ENCODE results near the gene CLIP1. TPM values are rescaled to one million over a fixed set of nuclear protein-coding genes. Genes with fewer than 3 reads are reported as not detected.
A peak's percentile ranks its signal among the peaks of the same experiment; 100 is the strongest.

Gene CLIP1
- total RNA-seq, 2 donors from 2014 or later: 72.4 to 81.1 TPM

GRCh38 chr12:122323311-122324019, 99.0 kb downstream of the CLIP1 start:
- H3K9me3 ChIP-seq (ENCODE audit: control insufficient read depth, low read length, poor library complexity, severe bottlenecking): no peaks in the 10 kb centered on the region
- Mint-ChIP-seq H3K27me3 (no peaks in the 10 kb centered on the region), H3K4me3 (no peak overlapping the region), H3K4me1 (peaks cover 16% of the 10 kb centered on the region), H3K27ac (no peak overlapping the region), H3K36me3 (ENCODE audit: low read depth) (peaks cover 15% of the 10 kb centered on the region)
- no peak for DNase-seq
- ATAC-seq: no peak

DNA sequence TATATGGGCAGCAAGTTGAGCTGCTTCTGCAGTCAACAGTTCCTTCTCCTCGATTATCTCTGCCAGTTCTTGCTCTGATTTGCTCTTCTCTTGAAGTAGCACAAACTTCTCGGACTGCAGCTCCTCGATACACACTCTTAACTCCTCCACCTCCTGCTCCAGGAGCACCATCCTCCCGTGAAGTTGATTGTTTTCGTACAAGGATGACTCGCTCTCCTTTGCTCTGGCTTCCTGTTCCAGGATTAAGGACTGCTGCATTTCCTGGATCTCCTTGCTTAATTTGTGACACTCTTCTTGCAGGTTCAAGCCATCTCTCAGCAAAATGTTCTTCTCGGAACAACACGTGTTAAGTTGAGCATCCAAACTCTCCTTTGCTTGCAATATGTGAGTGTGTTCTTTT, 100.0 kb downstream of the CLIP1 start:
- H3K27me3 Mint-ChIP-seq: no peaks in the 10 kb centered on the region
- H3K36me3 Mint-ChIP-seq (ENCODE audit: low read depth): peaks cover 10% of the 10 kb centered on the region
- no peak overlapping the region for H3K4me3 Mint-ChIP-seq
- DNase-seq (no peak), ATAC-seq (no peak)
- peak overlapping the region; percentile 60 for H3K27ac Mint-ChIP-seq
- H3K4me1 Mint-ChIP-seq: peaks cover 9% of the 10 kb centered on the region
- no peaks in the 10 kb centered on the region for H3K9me3 ChIP-seq (ENCODE audit: control insufficient read depth, low read length, poor library complexity, severe bottlenecking)

- ATAC-seq (no peak), DNase-seq (no peak)
- Mint-ChIP-seq H3K36me3 (ENCODE audit: low read depth) (peaks cover 16% of the 10 kb centered on the region), H3K27ac (no peak overlapping the region), H3K4me3 (no peak overlapping the region), H3K27me3 (no peaks in the 10 kb centered on the region), H3K4me1 (no peaks in the 10 kb centered on the region)
- H3K9me3 ChIP-seq (ENCODE audit: control insufficient read depth, low read length, poor library complexity, severe bottlenecking): no peaks in the 10 kb centered on the region
Measured at GRCh38 chr12:122318607-122319605, 103.6 kb downstream of the CLIP1 start.

GRCh38 chr12:122312926-122313325, 109.5 kb downstream of the CLIP1 start:
- H3K36me3 Mint-ChIP-seq (ENCODE audit: low read depth): peaks cover 10% of the 10 kb centered on the region
- no peaks in the 10 kb centered on the region for H3K9me3 ChIP-seq (ENCODE audit: control insufficient read depth, low read length, poor library complexity, severe bottlenecking)
- ATAC-seq (no peak), DNase-seq (no peak)
- H3K27ac Mint-ChIP-seq: peak overlapping the region; percentile 66
- H3K4me3 Mint-ChIP-seq: no peak overlapping the region
- H3K4me1 Mint-ChIP-seq: no peaks in the 10 kb centered on the region
- H3K27me3 Mint-ChIP-seq: no peaks in the 10 kb centered on the region

GRCh38 chr12:122311696-122312095, 110.8 kb downstream of the CLIP1 start:
- Mint-ChIP-seq H3K27me3 (no peaks in the 10 kb centered on the region), H3K4me3 (no peak overlapping the region), H3K36me3 (ENCODE audit: low read depth) (peaks cover 9% of the 10 kb centered on the region), H3K4me1 (no peaks in the 10 kb centered on the region), H3K27ac (no peak overlapping the region)
- DNase-seq: no peak
- ATAC-seq: no peak
- H3K9me3 ChIP-seq (ENCODE audit: control insufficient read depth, low read length, poor library complexity, severe bottlenecking): no peaks in the 10 kb centered on the region

GRCh38 chr12:122310626-122311333, 111.7 kb downstream of the CLIP1 start:
- H3K4me1 Mint-ChIP-seq: peaks cover 2% of the 10 kb centered on the region
- ATAC-seq: no peak
- peaks cover 7% of the 10 kb centered on the region for H3K36me3 Mint-ChIP-seq (ENCODE audit: low read depth)
- H3K9me3 ChIP-seq (ENCODE audit: control insufficient read depth, low read length, poor library complexity, severe bottlenecking): no peaks in the 10 kb centered on the region
- no peak overlapping the region for H3K27ac Mint-ChIP-seq
- no peak for DNase-seq
- no peak overlapping the region for H3K4me3 Mint-ChIP-seq
- no peaks in the 10 kb centered on the region for H3K27me3 Mint-ChIP-seq

- Mint-ChIP-seq H3K4me1 (peaks cover 2% of the 10 kb centered on the region), H3K27ac (no peak overlapping the region), H3K4me3 (no peak overlapping the region), H3K27me3 (no peaks in the 10 kb centered on the region), H3K36me3 (ENCODE audit: low read depth) (peaks cover 7% of the 10 kb centered on the region)
- no peaks in the 10 kb centered on the region for H3K9me3 ChIP-seq (ENCODE audit: control insufficient read depth, low read length, poor library complexity, severe bottlenecking)
- DNase-seq: no peak
- no peak for ATAC-seq
Measured at GRCh38 chr12:122309564-122310121, 112.8 kb downstream of the CLIP1 start.

DNA sequence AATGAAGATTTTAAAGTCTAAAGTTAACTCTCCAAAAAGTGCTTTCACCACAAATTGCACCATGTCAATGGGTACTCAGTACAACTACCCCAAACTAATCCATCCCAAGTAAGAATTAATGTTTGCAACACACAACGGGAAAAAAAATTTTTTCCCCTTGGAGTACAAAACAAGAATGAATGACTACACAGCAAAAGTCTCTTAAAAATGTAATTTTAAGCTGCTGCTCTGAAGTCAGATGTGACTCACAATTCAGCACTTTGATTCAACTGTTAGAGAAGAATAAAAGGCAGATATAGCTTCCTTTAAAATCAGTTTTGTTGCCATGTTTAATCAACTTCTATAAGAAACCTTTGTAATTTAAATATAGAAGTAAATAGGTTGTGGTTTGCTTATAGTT, 113.7 kb downstream of the CLIP1 start:
- Mint-ChIP-seq H3K4me3 (no peak overlapping the region), H3K27ac (no peak overlapping the region)
- no peak for ATAC-seq

GRCh38 chr12:122306407-122306806, 116.1 kb downstream of the CLIP1 start:
- H3K27me3 Mint-ChIP-seq: no peaks in the 10 kb centered on the region
- H3K4me1 Mint-ChIP-seq: peaks cover 2% of the 10 kb centered on the region
- no peak for DNase-seq
- no peak overlapping the region for H3K4me3 Mint-ChIP-seq
- no peaks in the 10 kb centered on the region for H3K9me3 ChIP-seq (ENCODE audit: control insufficient read depth, low read length, poor library complexity, severe bottlenecking)
- ATAC-seq: no peak
- no peak overlapping the region for H3K27ac Mint-ChIP-seq
- peaks cover 10% of the 10 kb centered on the region for H3K36me3 Mint-ChIP-seq (ENCODE audit: low read depth)

More for the DNA sequence above, 113.7 kb downstream of the CLIP1 start:
- Mint-ChIP-seq H3K27me3 (no peaks in the 10 kb centered on the region), H3K36me3 (ENCODE audit: low read depth) (peaks cover 4% of the 10 kb centered on the region), H3K4me1 (peaks cover 2% of the 10 kb centered on the region)
- no peaks in the 10 kb centered on the region for H3K9me3 ChIP-seq (ENCODE audit: control insufficient read depth, low read length, poor library complexity, severe bottlenecking)
- no peak for DNase-seq

- no peaks in the 10 kb centered on the region for H3K9me3 ChIP-seq (ENCODE audit: control insufficient read depth, low read length, poor library complexity, severe bottlenecking)
- Mint-ChIP-seq H3K27ac (no peak overlapping the region), H3K4me3 (no peak overlapping the region), H3K4me1 (peaks cover 2% of the 10 kb centered on the region), H3K27me3 (no peaks in the 10 kb centered on the region), H3K36me3 (ENCODE audit: low read depth) (peaks cover 10% of the 10 kb centered on the region)
- ATAC-seq (no peak), DNase-seq (no peak)
Measured at GRCh38 chr12:122304924-122305323, 117.5 kb downstream of the CLIP1 start.

GRCh38 chr12:122303068-122303467, 119.4 kb downstream of the CLIP1 start:
- DNase-seq (no peak), ATAC-seq (no peak)
- H3K9me3 ChIP-seq (ENCODE audit: control insufficient read depth, low read length, poor library complexity, severe bottlenecking): no peaks in the 10 kb centered on the region
- H3K27ac Mint-ChIP-seq: peak overlapping the region; percentile 2
- H3K4me3 Mint-ChIP-seq: no peak overlapping the region
- no peaks in the 10 kb centered on the region for H3K27me3 Mint-ChIP-seq
- H3K36me3 Mint-ChIP-seq (ENCODE audit: low read depth): peaks cover 8% of the 10 kb centered on the region
- H3K4me1 Mint-ChIP-seq: peaks cover 2% of the 10 kb centered on the region

DNA sequence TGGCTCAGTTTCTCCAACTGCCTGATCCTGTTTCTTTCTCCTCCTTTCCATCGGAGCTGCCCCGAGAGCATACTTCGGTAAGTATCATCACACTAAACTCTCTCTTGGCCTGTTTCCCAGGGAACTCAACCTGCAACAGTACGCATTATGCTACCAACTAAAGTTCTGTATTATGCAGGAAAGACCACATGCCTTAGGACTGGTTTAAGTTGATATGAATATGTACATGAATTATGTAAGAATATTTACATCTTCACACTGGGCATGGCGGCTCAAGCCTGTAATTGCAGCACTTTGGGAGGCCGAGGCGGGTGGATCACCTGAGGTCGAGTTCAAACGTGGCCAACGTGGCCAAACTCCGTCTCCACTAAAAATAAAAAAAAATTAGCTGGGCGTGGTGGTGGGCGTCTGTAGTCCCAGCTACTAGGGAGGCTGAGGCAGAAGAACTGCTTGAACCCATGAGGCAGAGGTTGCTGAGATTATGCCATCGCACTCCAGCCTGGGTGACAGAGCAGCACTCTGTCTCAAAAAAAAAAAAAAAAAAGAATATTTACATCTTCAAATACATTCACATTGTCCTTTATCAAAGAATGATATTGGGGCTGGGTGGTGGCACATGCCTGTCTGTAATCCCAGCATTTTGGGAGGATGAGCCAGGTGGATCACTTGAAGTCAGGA, 124.3 kb downstream of the CLIP1 start:
- Mint-ChIP-seq H3K36me3 (ENCODE audit: low read depth) (peaks cover 16% of the 10 kb centered on the region), H3K27ac (no peak overlapping the region)

More for the DNA sequence above, 124.3 kb downstream of the CLIP1 start:
- ATAC-seq: no peak
- no peaks in the 10 kb centered on the region for H3K27me3 Mint-ChIP-seq
- DNase-seq: no peak
- no peaks in the 10 kb centered on the region for H3K9me3 ChIP-seq (ENCODE audit: control insufficient read depth, low read length, poor library complexity, severe bottlenecking)
- no peaks in the 10 kb centered on the region for H3K4me1 Mint-ChIP-seq
- no peak overlapping the region for H3K4me3 Mint-ChIP-seq
